ENCODE results near the gene ADARB2. TPM values are rescaled to one million over a fixed set of nuclear protein-coding genes. Genes with fewer than 3 reads are reported as not detected.
"Not testable (repeated sequence)": the region's sequence is repeated elsewhere in the genome, so short reads cannot be mapped to it uniquely, and the experiment has no call there.

ADARB2 gene
- total RNA-seq, 1 donor from 2014 or later: 1.2 TPM

- no peaks in the 10 kb centered on the region for H3K27me3 ChIP-seq
- no peak for DNase-seq
- H3K36me3 ChIP-seq: no peaks in the 10 kb centered on the region
- no peak for ATAC-seq
- H3K9me3 ChIP-seq: no peaks in the 10 kb centered on the region
- H3K27ac ChIP-seq: no peak overlapping the region
- intact Hi-C loops (cut with DNase I): no loop called here
- TF ChIP-seq CTCF (IDR thresholded peaks at IDR 0.05): no peak
- no peaks in the 10 kb centered on the region for H3K4me1 ChIP-seq
- H3K4me3 ChIP-seq: no peak overlapping the region
Measured at GRCh38 chr10:1461016-1461415, 276.3 kb downstream of the ADARB2 start.

DNA sequence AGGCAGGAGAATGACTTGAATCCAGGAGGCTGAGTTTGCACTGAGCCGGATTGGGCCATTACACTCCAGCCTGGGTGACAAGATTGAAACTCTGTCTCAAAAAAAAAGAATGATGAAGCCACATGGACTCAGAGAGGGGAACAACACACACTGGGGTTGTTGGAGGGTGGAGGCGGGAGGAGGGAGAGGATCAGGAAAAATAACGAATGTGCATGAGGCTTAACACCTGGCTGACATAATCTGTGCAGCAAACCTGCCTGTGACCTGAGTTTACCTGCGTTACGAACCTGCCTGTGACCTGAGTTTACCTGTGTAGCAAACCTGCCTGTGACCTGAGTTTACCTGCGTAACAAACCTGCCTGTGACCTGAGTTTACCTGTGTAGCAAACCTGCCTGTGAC lies 277.7 kb downstream of the ADARB2 start:
- ATAC-seq; H3K27me3 ChIP-seq; H3K4me3 ChIP-seq; H3K4me1 ChIP-seq; intact Hi-C loops (cut with DNase I); H3K36me3 ChIP-seq; H3K9me3 ChIP-seq; H3K27ac ChIP-seq; DNase-seq: not testable (repeated sequence)

- Histone ChIP-seq H3K36me3 (no peaks in the 10 kb centered on the region), H3K4me1 (no peaks in the 10 kb centered on the region), H3K27me3 (no peaks in the 10 kb centered on the region), H3K27ac (no peak overlapping the region), H3K4me3 (no peak overlapping the region), H3K9me3 (no peaks in the 10 kb centered on the region)
- no peak for DNase-seq
- no peak for TF ChIP-seq CTCF (IDR thresholded peaks at IDR 0.05)
- intact Hi-C loops (cut with DNase I): no loop called here
- ATAC-seq: no peak
Measured at GRCh38 chr10:1454951-1455350, 282.4 kb downstream of the ADARB2 start.

- TF ChIP-seq CTCF (IDR thresholded peaks at IDR 0.05): no peak
- H3K27me3 ChIP-seq: no peaks in the 10 kb centered on the region
- H3K36me3 ChIP-seq: no peaks in the 10 kb centered on the region
- no peak overlapping the region for H3K27ac ChIP-seq
- ATAC-seq (no peak), DNase-seq (no peak)
- no peaks in the 10 kb centered on the region for H3K9me3 ChIP-seq
- H3K4me1 ChIP-seq: no peaks in the 10 kb centered on the region
- intact Hi-C loops (cut with DNase I): no loop called here
- H3K4me3 ChIP-seq: no peak overlapping the region
Measured at GRCh38 chr10:1454428-1454827, 282.9 kb downstream of the ADARB2 start.

DNA sequence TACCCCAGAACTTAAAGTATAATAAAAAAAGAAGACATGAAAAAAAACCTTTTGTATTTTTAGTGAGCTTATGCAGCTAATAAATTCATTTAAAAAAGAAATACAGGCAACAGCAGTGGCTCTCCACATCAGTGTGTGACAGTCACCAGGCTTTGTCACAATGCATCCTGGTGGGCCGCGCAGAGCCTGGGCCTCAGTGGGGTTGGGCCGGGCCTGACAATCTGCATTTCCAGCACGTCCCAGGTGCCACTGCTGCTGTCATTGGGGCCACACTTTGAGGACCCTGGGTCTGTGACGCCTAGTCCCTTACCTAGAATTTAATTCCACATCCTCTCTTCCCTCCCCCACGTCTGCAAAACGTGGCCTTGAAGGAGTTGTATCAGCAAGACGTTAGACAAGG lies 284.5 kb downstream of the ADARB2 start:
- Histone ChIP-seq H3K27me3 (no peaks in the 10 kb centered on the region), H3K4me1 (no peaks in the 10 kb centered on the region), H3K36me3 (no peaks in the 10 kb centered on the region), H3K27ac (no peak overlapping the region), H3K9me3 (no peaks in the 10 kb centered on the region), H3K4me3 (no peak overlapping the region)
- no peak for TF ChIP-seq CTCF (IDR thresholded peaks at IDR 0.05)
- intact Hi-C loops (cut with DNase I): no loop called here
- ATAC-seq (no peak), DNase-seq (no peak)

GRCh38 chr10:1451941-1452340 lies 285.4 kb downstream of the ADARB2 start:
- ATAC-seq (no peak), DNase-seq (no peak)
- H3K4me1 ChIP-seq: no peaks in the 10 kb centered on the region
- intact Hi-C loops (cut with DNase I): no loop called here
- no peaks in the 10 kb centered on the region for H3K27me3 ChIP-seq
- no peak overlapping the region for H3K4me3 ChIP-seq
- H3K36me3 ChIP-seq: no peaks in the 10 kb centered on the region
- H3K9me3 ChIP-seq: no peaks in the 10 kb centered on the region
- no peak for TF ChIP-seq CTCF (IDR thresholded peaks at IDR 0.05)
- no peak overlapping the region for H3K27ac ChIP-seq
